Spleen (tissue), 7 donors: ENCODE results near the gene CNNM2.

Source experiments
- CTCF ChIP-seq, 11 experiments: fragments of 200-600 bp in 7 of 11; fragments of 450-650 bp in 4 of 11; sonication (generic) in 4 of 11; IDR thresholded peaks in 8 of 11; conservative IDR thresholded peaks in 3 of 11; 1 replicate in 7 of 11; 2 replicates in 4 of 11; pipeline versions ENCODE4 v1.4.0 to v1.8.0; 2016 to 2021; ENCODE audit warnings: antibody characterized with exemption in 11 of 11, inconsistent platforms in 4 of 11, mild to moderate bottlenecking in 1 of 11
- POLR2A ChIP-seq, 3 donors: fragments of 450-650 bp; IDR thresholded peaks; one replicate each; pipeline ENCODE4 v1.5.1; 2017; ENCODE audit warnings: antibody characterized with exemption in 3 of 3, mild to moderate bottlenecking in 1 of 3
- POLR2AphosphoS5 ChIP-seq, 3 donors: sonication (generic); formaldehyde crosslinking; IDR thresholded peaks; one replicate each; pipeline ENCODE4 v1.5.1; 2017; ENCODE audit warnings: antibody characterized with exemption in 3 of 3
- donor health status: DM: no; HTN: no; CAD: no; lungs with moderate emphysema.
- donor health status: DM: no; HTN: no; CAD: no.
- donor health status: DM: no; HTN: no; CAD: no.

GRCh38 chr10:102945449-102945848 lies 27.4 kb downstream of the CNNM2 start:
- TF ChIP-seq POLR2AphosphoS5 (IDR thresholded peaks at IDR 0.05): no peak
- no peak for TF ChIP-seq CTCF (IDR thresholded peaks at IDR 0.05 in 8 of 11, conservative IDR thresholded peaks at IDR 0.05 in 3 of 11)
- no peak for TF ChIP-seq POLR2A (IDR thresholded peaks at IDR 0.05)
